NB4 (cell line): Measurements from ENCODE around the gene CHCHD3.

Experiments used
- MYC ChIP-seq: IDR thresholded peaks from 2 replicates; pipeline ENCODE4 v1.6.1; 2011; ENCODE audit warnings: low read depth, low read length
- POLR2A ChIP-seq: IDR thresholded peaks from 2 replicates; pipeline ENCODE4 v1.6.1; 2011; ENCODE audit warnings: mild to moderate bottlenecking; ENCODE audit not compliant: insufficient read length; ENCODE audit errors: extremely low read depth
- TF ChIP-seq, protein P1 (sequence below): IDR thresholded peaks from one replicate; pipeline ENCODE4 v1.5.1; 2012; ENCODE audit warnings: low read depth, low read length
- TF ChIP-seq, protein P2 (sequence below): IDR thresholded peaks from 2 replicates; pipeline ENCODE4 v1.6.1; 2011; ENCODE audit warnings: low read depth, low read length

DNA sequence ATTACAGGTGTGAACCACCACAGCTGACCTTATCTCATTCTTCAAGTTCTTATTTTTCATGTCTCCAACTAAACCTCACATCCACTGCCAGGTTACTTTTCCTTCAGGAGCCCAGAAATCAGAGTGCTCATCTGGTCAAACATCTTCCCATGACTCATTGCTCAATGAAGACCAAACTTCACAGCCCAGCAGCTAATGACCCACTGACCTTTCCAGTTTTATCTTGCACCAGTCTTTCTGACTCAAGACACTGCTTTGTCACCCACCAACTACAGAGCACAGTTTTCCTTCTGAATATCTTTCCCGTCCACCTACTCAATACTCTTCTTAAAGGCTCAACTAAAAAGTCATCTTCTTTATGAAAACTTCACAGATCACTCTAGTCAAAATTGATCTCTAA, 245.1 kb downstream of the CHCHD3 start:
- TF ChIP-seq, protein P1, sequence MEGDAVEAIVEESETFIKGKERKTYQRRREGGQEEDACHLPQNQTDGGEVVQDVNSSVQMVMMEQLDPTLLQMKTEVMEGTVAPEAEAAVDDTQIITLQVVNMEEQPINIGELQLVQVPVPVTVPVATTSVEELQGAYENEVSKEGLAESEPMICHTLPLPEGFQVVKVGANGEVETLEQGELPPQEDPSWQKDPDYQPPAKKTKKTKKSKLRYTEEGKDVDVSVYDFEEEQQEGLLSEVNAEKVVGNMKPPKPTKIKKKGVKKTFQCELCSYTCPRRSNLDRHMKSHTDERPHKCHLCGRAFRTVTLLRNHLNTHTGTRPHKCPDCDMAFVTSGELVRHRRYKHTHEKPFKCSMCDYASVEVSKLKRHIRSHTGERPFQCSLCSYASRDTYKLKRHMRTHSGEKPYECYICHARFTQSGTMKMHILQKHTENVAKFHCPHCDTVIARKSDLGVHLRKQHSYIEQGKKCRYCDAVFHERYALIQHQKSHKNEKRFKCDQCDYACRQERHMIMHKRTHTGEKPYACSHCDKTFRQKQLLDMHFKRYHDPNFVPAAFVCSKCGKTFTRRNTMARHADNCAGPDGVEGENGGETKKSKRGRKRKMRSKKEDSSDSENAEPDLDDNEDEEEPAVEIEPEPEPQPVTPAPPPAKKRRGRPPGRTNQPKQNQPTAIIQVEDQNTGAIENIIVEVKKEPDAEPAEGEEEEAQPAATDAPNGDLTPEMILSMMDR: no peak
- TF ChIP-seq POLR2A: no peak
- TF ChIP-seq, protein P2, sequence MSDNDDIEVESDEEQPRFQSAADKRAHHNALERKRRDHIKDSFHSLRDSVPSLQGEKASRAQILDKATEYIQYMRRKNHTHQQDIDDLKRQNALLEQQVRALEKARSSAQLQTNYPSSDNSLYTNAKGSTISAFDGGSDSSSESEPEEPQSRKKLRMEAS: no peak
- no peak for TF ChIP-seq MYC
